ENCODE measurements around the gene ATXN1. TPM values are rescaled to one million over a fixed set of nuclear protein-coding genes. Genes with fewer than 3 reads are reported as not detected.

ATXN1 gene
- total and polyA plus RNA-seq, 2 donors from 2014 or later: 4.2 to 58.2 TPM

DNA sequence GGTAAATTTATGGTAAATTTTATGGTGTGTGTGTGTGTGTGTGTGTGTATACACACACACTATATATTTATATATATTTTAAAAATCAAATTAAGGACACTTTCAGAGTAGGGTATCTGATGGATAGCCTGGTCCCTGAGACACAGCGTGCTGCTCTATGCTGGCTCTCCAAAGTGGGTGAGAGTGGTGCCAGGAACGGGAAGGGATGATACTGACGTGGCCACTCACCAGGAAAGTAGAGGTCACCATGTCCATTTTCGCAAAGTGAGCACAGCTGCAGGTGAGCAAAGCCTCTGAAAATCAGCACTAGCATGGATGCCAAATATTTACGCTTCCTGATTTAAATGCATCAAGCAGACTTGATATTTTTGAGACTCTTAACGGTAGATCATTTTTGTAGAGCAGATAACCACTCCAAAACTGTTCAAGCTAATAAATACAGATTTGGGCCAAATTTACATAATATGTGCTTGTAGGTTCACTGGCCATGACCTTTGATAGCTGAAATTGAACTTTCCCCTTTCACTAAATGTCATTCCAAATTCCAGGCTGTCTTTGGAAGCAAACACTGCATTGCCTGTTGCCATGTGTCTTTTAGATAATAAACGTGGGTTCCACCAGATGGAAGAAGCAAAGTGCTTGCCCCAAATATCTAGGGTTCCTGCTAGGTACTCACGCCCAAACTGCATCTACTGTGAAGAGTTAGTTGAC is 116.6 kb downstream of the ATXN1 start:
- DNase-seq (no peak), FAIRE-seq (no peak)
- Histone ChIP-seq H3K4me3 (ENCODE audit: low read length in 3 of 3) (no peak overlapping the region), H3K9ac (ENCODE audit: low read length in 3 of 3) (no peak overlapping the region), H3K9me3 (ENCODE audit: control insufficient read depth in 2 of 3, insufficient read depth in 1 of 3, low read length in 3 of 3) (peaks cover 0 to 4% (median 0%) of the 10 kb centered on the region in 3 donors), H3K4me1 (ENCODE audit: control insufficient read depth in 2 of 3, insufficient read depth in 2 of 3, low read depth in 1 of 3, low read length in 3 of 3) (no peaks in the 10 kb centered on the region), H3K27me3 (ENCODE audit: control insufficient read depth, insufficient read depth, low read length) (no peaks in the 10 kb centered on the region), H3K36me3 (ENCODE audit: control insufficient read depth in 2 of 3, insufficient read depth in 3 of 3, low read length in 3 of 3) (peaks cover 0 to under 1% (median 0%) of the 10 kb centered on the region in 3 donors), H3K27ac (ENCODE audit: low read depth in 2 of 2, low read length in 2 of 2) (no peak overlapping the region)
- TF ChIP-seq, protein P1, sequence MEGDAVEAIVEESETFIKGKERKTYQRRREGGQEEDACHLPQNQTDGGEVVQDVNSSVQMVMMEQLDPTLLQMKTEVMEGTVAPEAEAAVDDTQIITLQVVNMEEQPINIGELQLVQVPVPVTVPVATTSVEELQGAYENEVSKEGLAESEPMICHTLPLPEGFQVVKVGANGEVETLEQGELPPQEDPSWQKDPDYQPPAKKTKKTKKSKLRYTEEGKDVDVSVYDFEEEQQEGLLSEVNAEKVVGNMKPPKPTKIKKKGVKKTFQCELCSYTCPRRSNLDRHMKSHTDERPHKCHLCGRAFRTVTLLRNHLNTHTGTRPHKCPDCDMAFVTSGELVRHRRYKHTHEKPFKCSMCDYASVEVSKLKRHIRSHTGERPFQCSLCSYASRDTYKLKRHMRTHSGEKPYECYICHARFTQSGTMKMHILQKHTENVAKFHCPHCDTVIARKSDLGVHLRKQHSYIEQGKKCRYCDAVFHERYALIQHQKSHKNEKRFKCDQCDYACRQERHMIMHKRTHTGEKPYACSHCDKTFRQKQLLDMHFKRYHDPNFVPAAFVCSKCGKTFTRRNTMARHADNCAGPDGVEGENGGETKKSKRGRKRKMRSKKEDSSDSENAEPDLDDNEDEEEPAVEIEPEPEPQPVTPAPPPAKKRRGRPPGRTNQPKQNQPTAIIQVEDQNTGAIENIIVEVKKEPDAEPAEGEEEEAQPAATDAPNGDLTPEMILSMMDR (IDR thresholded peaks at IDR 0.05; ENCODE audit: borderline replicate concordance, extremely low read depth, insufficient read depth): no peak
- intact Hi-C loops (cut with DNase I): no loop called here

DNA sequence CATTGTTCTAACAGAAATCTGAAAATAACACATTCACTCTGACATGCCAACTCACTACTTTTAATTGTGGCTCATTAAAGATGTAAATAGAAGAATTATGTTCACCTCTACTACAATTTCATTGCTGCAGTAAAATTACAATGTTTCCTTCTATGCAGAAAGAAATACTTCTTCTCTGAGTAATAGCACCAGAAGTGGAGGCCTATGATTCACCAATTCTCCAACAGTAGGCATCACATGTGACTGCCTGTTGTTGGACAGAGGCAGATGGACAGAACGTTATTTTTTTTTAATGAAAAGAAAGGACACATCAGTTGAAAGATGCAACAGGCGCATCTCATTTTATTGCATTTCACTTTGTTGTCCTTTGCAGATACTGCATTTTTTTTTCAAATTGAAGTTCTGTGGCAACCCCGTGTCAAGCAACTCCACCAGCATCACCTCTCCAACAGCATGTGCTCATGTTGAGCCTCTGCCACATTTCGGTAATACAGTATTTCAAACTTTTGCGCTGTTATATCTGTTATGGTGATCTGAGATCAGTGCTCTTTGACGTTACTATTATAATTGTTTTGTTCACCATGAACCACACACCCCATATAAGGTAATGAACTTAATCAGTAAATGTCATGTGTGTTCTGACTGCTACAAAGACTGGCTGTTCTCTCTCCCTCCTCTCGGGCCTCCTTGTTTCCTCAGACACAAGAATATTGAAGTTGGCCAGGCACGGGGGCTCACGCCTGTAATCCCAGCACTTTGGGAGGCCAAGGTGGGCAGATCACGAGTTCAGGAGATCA is 121.4 kb downstream of the ATXN1 start:
- Histone ChIP-seq H3K36me3 (ENCODE audit: control insufficient read depth in 2 of 3, insufficient read depth in 3 of 3, low read length in 3 of 3) (no peaks in the 10 kb centered on the region), H3K4me3 (ENCODE audit: low read length in 3 of 3) (no peak overlapping the region), H3K27ac (ENCODE audit: low read depth in 2 of 2, low read length in 2 of 2) (no peak overlapping the region), H3K4me1 (ENCODE audit: control insufficient read depth in 2 of 3, insufficient read depth in 2 of 3, low read depth in 1 of 3, low read length in 3 of 3) (no peaks in the 10 kb centered on the region), H3K9me3 (ENCODE audit: control insufficient read depth in 2 of 3, insufficient read depth in 1 of 3, low read length in 3 of 3) (peaks cover 0 to 4% (median 0%) of the 10 kb centered on the region in 3 donors), H3K27me3 (ENCODE audit: control insufficient read depth, insufficient read depth, low read length) (no peaks in the 10 kb centered on the region), H3K9ac (ENCODE audit: low read length in 3 of 3) (no peak overlapping the region)
- DNase-seq (no peak), FAIRE-seq (no peak)
- TF ChIP-seq, protein P1 (IDR thresholded peaks at IDR 0.05; ENCODE audit: borderline replicate concordance, extremely low read depth, insufficient read depth): no peak
- intact Hi-C loops (cut with DNase I): no loop called here

DNA sequence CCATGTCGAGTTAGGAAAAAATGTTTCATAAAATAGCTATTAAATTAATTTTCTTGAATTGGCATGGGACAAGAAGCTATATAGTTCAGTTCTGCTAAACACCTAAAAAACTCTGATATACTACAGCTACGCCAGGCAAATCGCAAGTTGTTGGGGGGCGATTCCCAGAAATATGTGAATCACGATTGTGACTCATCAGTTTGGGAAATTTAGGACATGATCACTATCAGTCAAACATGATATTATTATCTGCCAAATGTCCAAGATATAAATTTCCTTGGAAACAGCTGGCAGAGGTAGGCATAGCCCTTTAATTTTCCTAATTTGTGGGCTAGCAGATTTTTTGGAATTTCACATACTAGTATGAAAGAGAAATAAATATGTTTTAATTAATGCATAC is 123.6 kb downstream of the ATXN1 start:
- DNase-seq (no peak), FAIRE-seq (no peak)
- Histone ChIP-seq H3K36me3 (ENCODE audit: control insufficient read depth in 2 of 3, insufficient read depth in 3 of 3, low read length in 3 of 3) (no peaks in the 10 kb centered on the region), H3K9ac (ENCODE audit: low read length in 3 of 3) (no peak overlapping the region), H3K4me3 (ENCODE audit: low read length in 3 of 3) (no peak overlapping the region), H3K27ac (ENCODE audit: low read depth in 2 of 2, low read length in 2 of 2) (no peak overlapping the region), H3K27me3 (ENCODE audit: control insufficient read depth, insufficient read depth, low read length) (no peaks in the 10 kb centered on the region), H3K4me1 (ENCODE audit: control insufficient read depth in 2 of 3, insufficient read depth in 2 of 3, low read depth in 1 of 3, low read length in 3 of 3) (no peaks in the 10 kb centered on the region), H3K9me3 (ENCODE audit: control insufficient read depth in 2 of 3, insufficient read depth in 1 of 3, low read length in 3 of 3) (peaks cover 0 to 4% (median 0%) of the 10 kb centered on the region in 3 donors)
- TF ChIP-seq, protein P1 (IDR thresholded peaks at IDR 0.05; ENCODE audit: borderline replicate concordance, extremely low read depth, insufficient read depth): no peak
- intact Hi-C loops (cut with DNase I): no loop called here
